H9 (cell line): ENCODE results near the gene KCTD2. TPM values are rescaled to one million over a fixed set of nuclear protein-coding genes. Genes with fewer than 3 reads are reported as not detected.

Experiments used
- DNase-seq: peaks from one replicate; pipeline ENCODE4 v3.0.0-alpha.2; 2017
- H2AFZ ChIP-seq: one replicate; pipeline ENCODE4 v1.6.1; 2013; ENCODE audit warnings: mild to moderate bottlenecking, low read length, control low read depth, moderate library complexity
- H2AK5ac ChIP-seq: 2 replicates; pipeline ENCODE4 v1.6.1; 2013; ENCODE audit warnings: low read length, control low read depth, mixed read lengths; ENCODE audit not compliant: insufficient read length
- H2BK120ac ChIP-seq: one replicate; pipeline ENCODE4 v1.6.1; 2013; ENCODE audit warnings: low read depth, mild to moderate bottlenecking, low read length, control low read depth, inconsistent platforms; ENCODE audit not compliant: poor library complexity, severe bottlenecking
- H2BK12ac ChIP-seq: 2 replicates; pipeline ENCODE4 v1.6.1; 2013; ENCODE audit warnings: low read length, control low read depth, mixed read lengths, low read depth; ENCODE audit not compliant: insufficient read length
- H2BK15ac ChIP-seq: 2 replicates; pipeline ENCODE4 v1.6.1; 2013; ENCODE audit warnings: low read depth, low read length, control low read depth
- H2BK20ac ChIP-seq: one replicate; pipeline ENCODE4 v1.6.1; 2013; ENCODE audit warnings: low read depth, mild to moderate bottlenecking, low read length, control low read depth, inconsistent platforms; ENCODE audit not compliant: poor library complexity, severe bottlenecking
- H2BK5ac ChIP-seq: 2 replicates; pipeline ENCODE4 v1.6.1; 2013; ENCODE audit warnings: low read length, control low read depth, mixed read lengths; ENCODE audit not compliant: insufficient read length
- H3K14ac ChIP-seq: 2 replicates; pipeline ENCODE4 v1.6.1; 2013; ENCODE audit warnings: low read length, control low read depth; ENCODE audit not compliant: insufficient read depth
- H3K18ac ChIP-seq: 2 replicates; pipeline ENCODE4 v1.6.1; 2013; ENCODE audit warnings: low read depth, mild to moderate bottlenecking, mixed read lengths, low read length, control low read depth; ENCODE audit not compliant: insufficient read length
- H3K23ac ChIP-seq: 2 replicates; pipeline ENCODE4 v1.6.1; 2013; ENCODE audit warnings: low read length, control low read depth, mixed read lengths, low read depth; ENCODE audit not compliant: insufficient read length
- H3K23me2 ChIP-seq: 2 replicates; pipeline ENCODE4 v1.6.1; 2013; ENCODE audit warnings: low read depth, mild to moderate bottlenecking, mixed read lengths, low read length, control low read depth; ENCODE audit not compliant: insufficient read length, poor library complexity, severe bottlenecking
- H3K27ac ChIP-seq: 2 replicates; pipeline ENCODE4 v1.5.1; 2013; ENCODE audit warnings: low read length, control low read depth, mixed read lengths, low read depth; ENCODE audit not compliant: insufficient read length
- H3K27me3 ChIP-seq: 2 replicates; pipeline ENCODE4 v1.6.1; 2013; ENCODE audit warnings: low read length, control low read depth, inconsistent platforms; ENCODE audit not compliant: insufficient read depth
- H3K4ac ChIP-seq: 2 replicates; pipeline ENCODE4 v1.6.1; 2013; ENCODE audit warnings: low read depth, mild to moderate bottlenecking, control low read depth, inconsistent platforms, low read length, moderate library complexity
- H3K4me1 ChIP-seq: 2 replicates; pipeline ENCODE4 v1.6.1; 2013; ENCODE audit warnings: low read length, control low read depth, inconsistent platforms; ENCODE audit not compliant: insufficient read depth
- H3K4me2 ChIP-seq: 2 replicates; pipeline ENCODE4 v1.6.1; 2013; ENCODE audit warnings: low read length, control low read depth, mixed read lengths; ENCODE audit not compliant: insufficient read length, insufficient read depth
- H3K56ac ChIP-seq: 2 replicates; pipeline ENCODE4 v1.6.1; 2013; ENCODE audit warnings: low read depth, mild to moderate bottlenecking, mixed read lengths, low read length, control low read depth; ENCODE audit not compliant: insufficient read length
- H3K79me1 ChIP-seq: 2 replicates; pipeline ENCODE4 v1.6.1; 2013; ENCODE audit warnings: low read depth, mild to moderate bottlenecking, moderate library complexity, low read length, control low read depth, inconsistent platforms; ENCODE audit not compliant: insufficient read depth, poor library complexity, severe bottlenecking
- H3K79me2 ChIP-seq: 2 replicates; pipeline ENCODE4 v1.6.1; 2013; ENCODE audit warnings: low read length, control low read depth, inconsistent platforms; ENCODE audit not compliant: insufficient read depth
- H3K9ac ChIP-seq: 2 replicates; pipeline ENCODE4 v1.6.1; 2013; ENCODE audit warnings: low read length, control low read depth, mixed read lengths; ENCODE audit not compliant: insufficient read length; ENCODE audit errors: extremely low read depth
- H3K9me3 ChIP-seq: one replicate; pipeline ENCODE4 v1.6.1; 2013; ENCODE audit warnings: low read depth, low read length, inconsistent platforms; ENCODE audit not compliant: control insufficient read depth
- H3T11ph ChIP-seq: one replicate; pipeline ENCODE4 v1.6.1; 2013; ENCODE audit warnings: mild to moderate bottlenecking, low read length, control low read depth, inconsistent platforms
- H4K20me1 ChIP-seq: one replicate; pipeline ENCODE4 v1.6.1; 2013; ENCODE audit not compliant: control insufficient read depth, insufficient read length, insufficient read depth
- H4K5ac ChIP-seq: 2 replicates; pipeline ENCODE4 v1.6.1; 2013; ENCODE audit warnings: low read depth, mild to moderate bottlenecking, mixed read lengths, low read length, control low read depth; ENCODE audit not compliant: insufficient read length
- H4K8ac ChIP-seq: replicated peaks from 2 replicates; pipeline ENCODE4 v1.6.1; 2013; ENCODE audit warnings: low read length, control low read depth, mixed read lengths, low read depth; ENCODE audit not compliant: insufficient read length
- H4K91ac ChIP-seq: 2 replicates; pipeline ENCODE4 v1.6.1; 2013; ENCODE audit warnings: low read depth, mild to moderate bottlenecking, moderate library complexity, mixed read lengths, low read length, control low read depth; ENCODE audit not compliant: insufficient read length
- H3K27ac Mint-ChIP-seq, 3 experiments: 2 replicates in 2 of 3; 3 replicates in 1 of 3; pipeline ENCODE4 v1.8.0; 2020 to 2021; ENCODE audit warnings: mixed read lengths in 3 of 3, mild to moderate bottlenecking in 1 of 3, moderate library complexity in 1 of 3
- H3K27me3 Mint-ChIP-seq: 2 replicates; pipeline ENCODE4 v1.8.0; 2021; ENCODE audit warnings: low read depth, mild to moderate bottlenecking, moderate library complexity, mixed read lengths
- H3K36me3 Mint-ChIP-seq, 3 experiments: 2 replicates in 2 of 3; 3 replicates in 1 of 3; pipeline ENCODE4 v1.8.0; 2020 to 2021; ENCODE audit warnings: low read depth in 3 of 3, mixed read lengths in 3 of 3; ENCODE audit not compliant: insufficient read depth in 1 of 3
- H3K4me1 Mint-ChIP-seq, 2 experiments: 2 replicates each; pipeline ENCODE4 v1.8.0; 2020; ENCODE audit warnings: mixed read lengths in 2 of 2
- H3K4me3 Mint-ChIP-seq, 2 experiments: 2 replicates in 1 of 2; 3 replicates in 1 of 2; pipeline ENCODE4 v1.8.0; 2020 to 2021; ENCODE audit warnings: mild to moderate bottlenecking in 2 of 2, mixed read lengths in 2 of 2, moderate library complexity in 1 of 2
- H3K9me3 Mint-ChIP-seq, 2 experiments: 2 replicates in 1 of 2; 3 replicates in 1 of 2; pipeline ENCODE4 v1.8.0; 2020; ENCODE audit warnings: mild to moderate bottlenecking in 2 of 2, mixed read lengths in 2 of 2, moderate library complexity in 1 of 2
- CTCF ChIP-seq: fragments of 200-600 bp; sonication (generic); conservative IDR thresholded peaks from 3 replicates; pipeline ENCODE4 v1.8.0; 2021; ENCODE audit warnings: antibody characterized with exemption, mild to moderate bottlenecking
- WGBS: extraction: QIAGEN DNeasy Blood & Tissue Kit; methylation state at CpG from one replicate; pipeline ENCODE4 v1.1.7; 2013; ENCODE audit warnings: missing lambda C conversion rate, low lambda C conversion rate, mixed read lengths; ENCODE audit not compliant: insufficient read length; ENCODE audit errors: extremely low coverage; 5-methylcytosine and 5-hydroxymethylcytosine counted together
- total RNA-seq: library from RNA; stranded (reverse); gene quantifications from 2 replicates; pipeline ENCODE4 v1.2.1, GENCODE V29; 2021

The KCTD2 gene
- total RNA-seq, 1 experiment from 2014 or later: 40.1 TPM

GRCh38 chr17:75039238-75039637 is 7.8 kb upstream of the KCTD2 start:
- H3K9me3 Mint-ChIP-seq: peaks cover 0 to 3% of the 10 kb centered on the region in 2 experiments; a peak in 1 of 5 replicates
- no peak overlapping the region for H2BK20ac ChIP-seq
- H2BK5ac ChIP-seq: no peak overlapping the region
- no peaks in the 10 kb centered on the region for H3K27me3 ChIP-seq
- no peak for DNase-seq
- H2AK5ac ChIP-seq: no peak overlapping the region
- no peak overlapping the region for H3K56ac ChIP-seq
- no CpG with 5 or more reads among the region's 5 CpGs for WGBS
- peaks cover 7% of the 10 kb centered on the region; the same call in 1 of the 2 replicates for H3K4me1 ChIP-seq
- no peak overlapping the region for H3K4me2 ChIP-seq
- peaks cover 29 to 48% (median 46%) of the 10 kb centered on the region in 3 experiments for H3K36me3 Mint-ChIP-seq
- H2BK15ac ChIP-seq: no peak overlapping the region
- H3K9ac ChIP-seq: no peak overlapping the region
- H3K79me2 ChIP-seq: no peaks in the 10 kb centered on the region
- H3K27ac ChIP-seq: no peak overlapping the region
- peaks cover 3% of the 10 kb centered on the region for H3K23me2 ChIP-seq
- no peaks in the 10 kb centered on the region for H3K9me3 ChIP-seq
- H3K4me3 Mint-ChIP-seq: no peak overlapping the region
- no peak overlapping the region for H3T11ph ChIP-seq
- H3K4me1 Mint-ChIP-seq: peaks cover 26 to 38% of the 10 kb centered on the region in 2 experiments
- TF ChIP-seq CTCF: no peak
- no peak overlapping the region for H2BK12ac ChIP-seq
- no peak overlapping the region for H3K18ac ChIP-seq
- H3K23ac ChIP-seq: no peak overlapping the region
- H2AFZ ChIP-seq: no peak overlapping the region
- no peaks in the 10 kb centered on the region; the same call in 1 of the 2 replicates for H3K27me3 Mint-ChIP-seq
- no peak overlapping the region for H4K5ac ChIP-seq
- no peak overlapping the region for H4K91ac ChIP-seq
- no peak overlapping the region for H4K8ac ChIP-seq
- H2BK120ac ChIP-seq: no peak overlapping the region
- no peak overlapping the region for H3K27ac Mint-ChIP-seq
- H4K20me1 ChIP-seq: no peaks in the 10 kb centered on the region
- no peaks in the 10 kb centered on the region for H3K79me1 ChIP-seq
- no peak overlapping the region for H3K14ac ChIP-seq
- H3K4ac ChIP-seq: no peak overlapping the region
